Astrocyte (in vitro differentiated cells and primary cell): ENCODE results near the gene BLVRB. TPM values are rescaled to one million over a fixed set of nuclear protein-coding genes. Genes with fewer than 3 reads are reported as not detected.

ENCODE experiments used
- DNase-seq: peaks from one replicate; pipeline ENCODE4 v3.0.0-alpha.2; 2010; ENCODE audit warnings: low read depth
- FAIRE-seq: peaks from 2 replicates; lab custom pipeline; 2011; peaks lifted over from hg19 to GRCh38; lab: Jason Lieb, UNC
- H2AFZ ChIP-seq: 2 replicates; pipeline ENCODE4 v1.6.0; 2012; ENCODE audit warnings: low read depth, low read length, inconsistent platforms
- H3K27ac ChIP-seq: 2 replicates; pipeline ENCODE4 v1.5.1; 2011; ENCODE audit warnings: low read depth, low read length, inconsistent platforms
- H3K27me3 ChIP-seq: 2 replicates; pipeline ENCODE4 v1.6.0; 2011; ENCODE audit warnings: low read length, inconsistent platforms; ENCODE audit not compliant: insufficient read depth
- H3K36me3 ChIP-seq: 2 replicates; pipeline ENCODE4 v1.5.1; 2011; ENCODE audit warnings: low read length, inconsistent platforms; ENCODE audit not compliant: insufficient read depth
- H3K4me1 ChIP-seq: 2 replicates; pipeline ENCODE4 v1.5.1; 2011; ENCODE audit warnings: low read length, inconsistent platforms; ENCODE audit not compliant: insufficient read depth
- H3K4me2 ChIP-seq: 2 replicates; pipeline ENCODE4 v1.6.0; 2012; ENCODE audit warnings: low read length, inconsistent platforms
- H3K4me3 ChIP-seq: 2 replicates; pipeline ENCODE4 v1.5.1; 2011; ENCODE audit warnings: low read depth, mild to moderate bottlenecking, low read length, inconsistent platforms; ENCODE audit not compliant: insufficient read depth
- H3K79me2 ChIP-seq: 2 replicates; pipeline ENCODE4 v1.6.0; 2012; ENCODE audit warnings: mild to moderate bottlenecking, low read length, inconsistent platforms; ENCODE audit not compliant: insufficient read depth
- H3K9ac ChIP-seq: 2 replicates; pipeline ENCODE4 v1.6.0; 2012; ENCODE audit warnings: mild to moderate bottlenecking, low read length, inconsistent platforms
- H3K9me3 ChIP-seq: 2 replicates; pipeline ENCODE4 v1.5.1; 2012; ENCODE audit warnings: low read depth, mild to moderate bottlenecking, low read length, inconsistent platforms; ENCODE audit not compliant: insufficient read depth
- H4K20me1 ChIP-seq: 2 replicates; pipeline ENCODE4 v1.6.0; 2012; ENCODE audit warnings: low read length, inconsistent platforms; ENCODE audit not compliant: insufficient read depth
- H3K27ac Mint-ChIP-seq: one replicate; pipeline ENCODE4 v1.8.0; 2021; ENCODE audit warnings: mild to moderate bottlenecking, mixed read lengths; ENCODE audit not compliant: unreplicated experiment
- H3K27me3 Mint-ChIP-seq: one replicate; pipeline ENCODE4 v1.8.0; 2021; ENCODE audit warnings: low read depth, mixed read lengths; ENCODE audit not compliant: unreplicated experiment
- H3K36me3 Mint-ChIP-seq: one replicate; pipeline ENCODE4 v1.8.0; 2021; ENCODE audit warnings: low read depth, mixed read lengths; ENCODE audit not compliant: unreplicated experiment
- H3K4me1 Mint-ChIP-seq: one replicate; pipeline ENCODE4 v1.8.0; 2021; ENCODE audit warnings: low read depth, mixed read lengths; ENCODE audit not compliant: unreplicated experiment
- H3K4me3 Mint-ChIP-seq: one replicate; pipeline ENCODE4 v1.8.0; 2021; ENCODE audit warnings: mild to moderate bottlenecking, moderate library complexity, mixed read lengths; ENCODE audit not compliant: unreplicated experiment
- H3K9me3 Mint-ChIP-seq: one replicate; pipeline ENCODE4 v1.8.0; 2021; ENCODE audit warnings: mild to moderate bottlenecking, mixed read lengths; ENCODE audit not compliant: unreplicated experiment
- EZH2 ChIP-seq: IDR thresholded peaks from 2 replicates; pipeline ENCODE4 v1.6.1; 2012; ENCODE audit warnings: mild to moderate bottlenecking, low read length, inconsistent platforms; ENCODE audit not compliant: insufficient read depth
- total RNA-seq: library from RNA; stranded (reverse); gene quantifications from 2 replicates; pipeline ENCODE4 v1.2.1, GENCODE V29; 2021
- TF ChIP-seq, protein P1 (sequence below): IDR thresholded peaks from 2 replicates; pipeline ENCODE4 v1.5.1; 2011; ENCODE audit warnings: low read depth, mild to moderate bottlenecking, inconsistent platforms, low read length, moderate library complexity; ENCODE audit not compliant: insufficient read depth

Gene BLVRB
- total RNA-seq, 1 donor from 2014 or later: 27.1 TPM

DNA sequence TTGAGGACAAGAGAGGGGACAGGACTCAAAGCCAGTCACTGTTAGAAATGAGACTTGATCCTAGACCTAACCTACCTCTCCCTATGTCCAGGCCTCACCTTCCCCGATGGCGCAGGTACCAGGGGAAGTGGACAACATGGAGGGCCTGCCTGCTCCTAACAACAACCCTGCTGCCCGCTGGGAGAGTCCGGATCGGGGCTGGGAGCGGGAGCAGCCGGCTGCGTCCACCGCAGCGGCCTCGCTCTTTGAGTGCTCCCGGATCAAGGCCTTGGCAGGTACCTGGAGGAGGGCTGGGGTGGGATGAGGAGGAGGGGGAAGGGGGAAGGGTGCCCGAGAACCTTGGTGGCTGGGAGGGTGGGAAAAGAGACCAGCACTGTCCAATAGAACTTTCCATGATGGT lies 7.0 kb upstream of the BLVRB start:
- no peak for DNase-seq
- TF ChIP-seq EZH2: no peak
- TF ChIP-seq, protein P1, sequence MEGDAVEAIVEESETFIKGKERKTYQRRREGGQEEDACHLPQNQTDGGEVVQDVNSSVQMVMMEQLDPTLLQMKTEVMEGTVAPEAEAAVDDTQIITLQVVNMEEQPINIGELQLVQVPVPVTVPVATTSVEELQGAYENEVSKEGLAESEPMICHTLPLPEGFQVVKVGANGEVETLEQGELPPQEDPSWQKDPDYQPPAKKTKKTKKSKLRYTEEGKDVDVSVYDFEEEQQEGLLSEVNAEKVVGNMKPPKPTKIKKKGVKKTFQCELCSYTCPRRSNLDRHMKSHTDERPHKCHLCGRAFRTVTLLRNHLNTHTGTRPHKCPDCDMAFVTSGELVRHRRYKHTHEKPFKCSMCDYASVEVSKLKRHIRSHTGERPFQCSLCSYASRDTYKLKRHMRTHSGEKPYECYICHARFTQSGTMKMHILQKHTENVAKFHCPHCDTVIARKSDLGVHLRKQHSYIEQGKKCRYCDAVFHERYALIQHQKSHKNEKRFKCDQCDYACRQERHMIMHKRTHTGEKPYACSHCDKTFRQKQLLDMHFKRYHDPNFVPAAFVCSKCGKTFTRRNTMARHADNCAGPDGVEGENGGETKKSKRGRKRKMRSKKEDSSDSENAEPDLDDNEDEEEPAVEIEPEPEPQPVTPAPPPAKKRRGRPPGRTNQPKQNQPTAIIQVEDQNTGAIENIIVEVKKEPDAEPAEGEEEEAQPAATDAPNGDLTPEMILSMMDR: no peak

DNA sequence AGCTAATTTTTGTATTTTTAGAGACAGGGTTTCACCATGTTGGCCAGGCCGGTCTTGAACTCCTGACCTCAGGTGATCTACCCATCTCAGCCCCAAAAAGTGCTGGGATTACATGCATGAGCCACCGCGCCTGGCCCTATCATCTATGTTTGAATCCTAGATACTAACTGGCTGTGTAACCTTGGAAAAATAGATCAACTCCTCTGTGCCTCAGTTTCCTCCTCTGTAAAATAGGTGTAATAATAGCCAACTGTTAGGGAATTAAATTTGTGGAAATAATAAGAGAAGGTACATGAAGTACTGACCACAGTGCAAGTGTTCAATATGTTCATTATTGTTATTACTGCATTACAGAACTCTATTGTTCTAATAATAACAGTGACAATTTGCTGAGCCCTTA lies 5.6 kb upstream of the BLVRB start:
- H3K27me3 ChIP-seq: peaks cover 5% of the 10 kb centered on the region
- no peak for DNase-seq
- no peak overlapping the region for H3K4me3 ChIP-seq
- no peaks in the 10 kb centered on the region for H4K20me1 ChIP-seq
- no peak for FAIRE-seq
- H3K36me3 ChIP-seq: no peaks in the 10 kb centered on the region
- TF ChIP-seq EZH2: no peak
- TF ChIP-seq, protein P1: no peak
- no peak overlapping the region for H3K4me2 ChIP-seq
- Mint-ChIP-seq H3K27me3 (peaks cover 22% of the 10 kb centered on the region), H3K4me3 (no peak overlapping the region), H3K4me1 (peaks cover 6% of the 10 kb centered on the region), H3K36me3 (no peaks in the 10 kb centered on the region), H3K9me3 (no peaks in the 10 kb centered on the region), H3K27ac (no peak overlapping the region)
- no peak overlapping the region for H3K9ac ChIP-seq
- no peaks in the 10 kb centered on the region for H3K9me3 ChIP-seq
- H3K79me2 ChIP-seq: no peaks in the 10 kb centered on the region
- no peak overlapping the region for H3K27ac ChIP-seq
- H3K4me1 ChIP-seq: peaks cover 7% of the 10 kb centered on the region
- no peak overlapping the region for H2AFZ ChIP-seq

More for the DNA sequence above, 7.0 kb upstream of the BLVRB start:
- Mint-ChIP-seq H3K4me1 (no peaks in the 10 kb centered on the region), H3K4me3 (no peak overlapping the region), H3K27me3 (peaks cover 20% of the 10 kb centered on the region), H3K27ac (no peak overlapping the region), H3K9me3 (no peaks in the 10 kb centered on the region), H3K36me3 (no peaks in the 10 kb centered on the region)
- Histone ChIP-seq H2AFZ (no peak overlapping the region), H3K4me2 (no peak overlapping the region), H3K9ac (no peak overlapping the region), H4K20me1 (no peaks in the 10 kb centered on the region), H3K4me3 (no peak overlapping the region), H3K79me2 (no peaks in the 10 kb centered on the region), H3K27ac (no peak overlapping the region), H3K4me1 (no peaks in the 10 kb centered on the region), H3K27me3 (no peaks in the 10 kb centered on the region), H3K9me3 (no peaks in the 10 kb centered on the region), H3K36me3 (no peaks in the 10 kb centered on the region)
- no peak for FAIRE-seq

DNA sequence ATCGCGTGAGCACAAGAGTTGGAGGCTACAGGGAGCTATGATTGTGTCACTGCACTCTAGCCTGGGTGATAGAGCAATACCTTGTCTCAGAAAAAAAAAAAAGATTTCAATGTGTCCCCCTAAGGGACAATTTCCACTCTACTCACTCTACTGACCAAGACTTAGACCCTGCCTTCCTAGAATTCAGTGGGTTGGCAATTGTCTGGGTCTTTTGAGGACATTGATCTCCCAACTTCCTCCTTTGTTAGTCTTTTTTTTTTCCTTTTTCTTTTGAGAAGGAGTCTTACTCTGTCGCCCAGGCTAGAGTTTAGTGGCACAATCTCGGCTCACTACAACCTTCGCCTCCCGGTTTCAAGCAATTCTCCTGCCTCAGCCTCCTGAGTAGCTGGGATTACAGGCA lies 3.5 kb upstream of the BLVRB start:
- Histone ChIP-seq H3K4me1 (peaks cover 22% of the 10 kb centered on the region), H2AFZ (no peak overlapping the region), H3K27ac (no peak overlapping the region), H3K79me2 (no peaks in the 10 kb centered on the region), H4K20me1 (no peaks in the 10 kb centered on the region), H3K9ac (no peak overlapping the region), H3K9me3 (no peaks in the 10 kb centered on the region), H3K4me2 (no peak overlapping the region), H3K36me3 (no peaks in the 10 kb centered on the region), H3K4me3 (no peak overlapping the region), H3K27me3 (peaks cover 5% of the 10 kb centered on the region)
- FAIRE-seq: no peak
- no peaks in the 10 kb centered on the region for H3K36me3 Mint-ChIP-seq
- TF ChIP-seq, protein P1: no peak
- TF ChIP-seq EZH2: no peak
- H3K27me3 Mint-ChIP-seq: peaks cover 25% of the 10 kb centered on the region
- peaks cover 16% of the 10 kb centered on the region for H3K4me1 Mint-ChIP-seq
- DNase-seq: no peak
- H3K4me3 Mint-ChIP-seq: no peak overlapping the region
- H3K9me3 Mint-ChIP-seq: no peaks in the 10 kb centered on the region
- H3K27ac Mint-ChIP-seq: no peak overlapping the region
